ENCODE results near the gene DYNLT2B.
"Not testable (repeated sequence)": the region's sequence is repeated elsewhere in the genome, so short reads cannot be mapped to it uniquely, and the experiment has no call there.

DYNLT2B gene

GRCh38 chr3:196323016-196323415 lies 5.0 kb upstream of the DYNLT2B start:
- DNase-seq: no peak

GRCh38 chr3:196321162-196321561 lies 3.1 kb upstream of the DYNLT2B start:
- no peak for DNase-seq

- DNase-seq: no peak
Observed at GRCh38 chr3:196320137-196320536, 2.1 kb upstream of the DYNLT2B start.

GRCh38 chr3:196316799-196317686 lies 997 bp downstream of the DYNLT2B start:
- not testable (repeated sequence) for DNase-seq

- DNase-seq: no peak
Observed at GRCh38 chr3:196315821-196316220, 2.2 kb downstream of the DYNLT2B start.

GRCh38 chr3:196314597-196314996 lies 3.4 kb downstream of the DYNLT2B start:
- no peak for DNase-seq

- not testable (repeated sequence) for DNase-seq
Observed at GRCh38 chr3:196314086-196314485, 4.0 kb downstream of the DYNLT2B start.

- not testable (repeated sequence) for DNase-seq
Observed at GRCh38 chr3:196302960-196303359, 15.1 kb downstream of the DYNLT2B start.

GRCh38 chr3:196302551-196302950 lies 15.5 kb downstream of the DYNLT2B start:
- not testable (repeated sequence) for DNase-seq

GRCh38 chr3:196298521-196298920 lies 19.5 kb downstream of the DYNLT2B start:
- no peak for DNase-seq

- no peak for DNase-seq
Observed at GRCh38 chr3:196292286-196292923, 25.6 kb downstream of the DYNLT2B start.

GRCh38 chr3:196288141-196288460 lies 29.9 kb downstream of the DYNLT2B start:
- peak; percentile 70 for DNase-seq

GRCh38 chr3:196287440-196288140 lies 30.4 kb downstream of the DYNLT2B start, which contains the start of gene PCYT1A:
Gene PCYT1A, minus strand, starts transcription at chr3:196287726. Its CDS starts 17,195 bp downstream, at chr3:196270531.
- peak; percentile 94 for DNase-seq

GRCh38 chr3:196287090-196287439 lies 31.0 kb downstream of the DYNLT2B start:
- DNase-seq: no peak

GRCh38 chr3:196284396-196284795 lies 33.6 kb downstream of the DYNLT2B start:
- no peak for DNase-seq

GRCh38 chr3:196281962-196282361 lies 36.1 kb downstream of the DYNLT2B start:
- no peak for DNase-seq

GRCh38 chr3:196280689-196281440 lies 37.2 kb downstream of the DYNLT2B start:
- no peak for DNase-seq

- no peak for DNase-seq
Observed at GRCh38 chr3:196275126-196275525, 42.9 kb downstream of the DYNLT2B start.

- no peak for DNase-seq
Observed at GRCh38 chr3:196274585-196274984, 43.5 kb downstream of the DYNLT2B start.

- DNase-seq: no peak
Observed at GRCh38 chr3:196273655-196274054, 44.4 kb downstream of the DYNLT2B start.

GRCh38 chr3:196272826-196273225 lies 45.2 kb downstream of the DYNLT2B start:
- no peak for DNase-seq

- no peak for DNase-seq
Observed at GRCh38 chr3:196270499-196270898, 47.5 kb downstream of the DYNLT2B start.
